Activated naive CD4-positive, alpha-beta T cell (primary cell): Measurements from ENCODE around the gene MPP3.
A peak's percentile ranks its signal among the peaks of the same experiment; 100 is the strongest.
"Not testable (repeated sequence)": the region's sequence is repeated elsewhere in the genome, so short reads cannot be mapped to it uniquely, and the experiment has no call there.

Source experiments
- DNase-seq, 4 experiments: peaks; one replicate each; lab custom pipeline; 2025; lab: John Stamatoyannopoulos, UW

Gene MPP3

DNA sequence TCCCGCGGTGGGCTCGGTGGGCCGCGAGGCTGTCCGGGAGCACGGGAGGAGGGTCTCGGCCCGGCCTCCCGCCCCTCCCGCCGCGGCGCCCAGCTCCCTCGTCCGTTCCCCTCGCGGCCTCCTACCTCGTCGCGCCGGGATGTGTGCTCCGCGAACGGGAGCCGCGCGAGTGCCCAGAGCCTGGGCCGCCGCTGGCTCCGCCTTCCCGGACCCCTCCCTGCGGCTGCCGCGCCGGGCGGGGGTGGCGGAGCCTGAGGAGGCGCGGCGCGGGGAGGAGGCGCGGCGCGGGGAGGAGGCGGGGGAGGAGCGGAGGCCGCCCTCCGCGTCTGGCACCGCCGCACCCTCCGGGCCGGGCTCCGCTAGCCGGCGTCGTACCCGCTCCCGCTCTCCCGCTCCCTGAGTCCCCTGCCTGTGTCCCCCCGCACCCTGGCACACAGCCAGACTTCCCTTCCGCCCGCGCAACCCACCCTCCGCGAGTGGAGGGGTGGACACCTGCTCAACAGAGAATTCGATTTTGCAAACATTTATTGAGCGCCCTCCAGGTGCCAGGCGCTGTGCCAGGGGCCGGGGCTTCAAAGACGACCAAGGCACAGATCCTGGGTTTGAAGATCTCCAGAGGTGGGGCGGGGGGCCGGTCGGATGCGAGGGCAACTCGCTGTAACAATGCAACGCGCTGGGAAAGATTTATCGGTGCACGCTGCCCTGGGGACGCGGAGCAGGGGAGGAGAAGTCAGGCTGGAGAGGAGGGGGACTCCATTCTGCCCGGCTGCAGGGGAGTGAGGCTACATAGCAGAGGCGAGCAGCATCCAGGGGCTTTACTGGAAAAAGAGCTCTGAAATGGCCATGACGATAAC, at the start of gene MPP3:
MPP3 (minus strand) TSS at position 171 of the 854 bp plus-strand sequence. CDS start 1,240 bp downstream, outside the sequence.
- DNase-seq, result peak in 2 of 4 experiments; percentile 20 to 51

DNA sequence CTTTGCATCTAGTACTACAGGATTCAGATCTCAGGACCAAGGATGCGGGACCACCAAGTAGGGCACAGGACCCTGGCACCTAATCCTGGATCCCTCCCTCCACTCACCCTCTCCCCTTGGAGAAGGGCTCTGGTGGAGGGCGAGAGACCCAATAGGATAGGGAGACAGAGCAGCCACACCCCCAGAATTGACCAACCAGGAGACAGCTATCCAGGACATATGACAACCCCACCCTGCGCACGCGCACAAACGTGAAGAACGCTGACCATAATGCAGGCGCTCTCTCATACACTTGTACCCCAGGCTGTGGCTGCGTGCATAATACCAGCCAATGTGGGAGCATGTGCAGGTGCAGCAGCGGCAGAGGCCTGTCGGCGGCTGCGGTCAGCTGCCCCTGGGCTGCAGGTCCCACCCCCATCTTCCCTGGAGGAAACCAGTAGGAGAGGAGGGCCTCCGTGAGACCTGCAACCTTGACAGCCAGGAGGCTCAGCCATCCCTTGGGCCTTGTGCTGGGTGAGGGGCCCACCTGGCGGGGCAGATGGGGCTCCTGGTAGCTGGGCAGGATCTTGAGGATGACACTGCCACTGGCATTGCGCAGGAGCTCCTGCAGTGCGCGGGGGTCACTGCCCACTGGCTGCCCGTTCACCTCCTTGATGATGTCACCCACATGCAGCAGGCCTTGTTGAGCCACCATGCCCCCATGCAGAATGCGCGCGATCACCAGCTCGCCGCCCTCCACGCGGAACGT, 49.0 kb upstream of the MPP3 start:
- DNase-seq, result no peak

GRCh38 chr17:43881181-43881580, 48.2 kb upstream of the MPP3 start:
- DNase-seq, result no peak

DNA sequence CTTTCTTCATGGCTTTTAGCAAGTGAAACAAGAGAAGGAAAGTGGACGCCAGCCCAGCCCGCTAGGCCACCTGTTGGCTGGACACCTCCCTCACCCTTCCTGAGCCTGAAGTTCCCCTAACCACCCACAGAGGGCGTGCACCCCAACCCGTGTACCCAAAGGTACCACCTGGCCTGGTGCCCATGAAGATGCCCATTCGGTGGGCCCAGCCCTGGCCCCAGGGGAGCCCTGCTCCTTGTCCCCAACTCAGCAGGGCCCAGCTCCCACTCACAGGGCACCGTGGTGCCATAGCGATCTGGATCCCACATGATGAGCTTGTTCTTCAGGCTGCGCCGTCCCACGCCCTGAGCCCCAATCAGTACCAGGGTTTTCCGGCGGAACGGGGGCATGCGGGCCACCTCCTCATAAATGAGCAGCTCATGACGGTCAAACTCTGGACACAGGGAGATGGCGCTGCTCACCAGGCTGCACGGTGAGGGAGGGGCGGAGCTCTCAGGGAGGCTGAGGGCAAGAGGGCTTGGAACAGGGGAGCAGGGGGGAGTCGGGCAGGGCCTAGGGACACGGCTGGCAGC, 47.6 kb upstream of the MPP3 start:
- DNase-seq, result peak in 2 of 4 experiments; percentile 3 to 10

- no peak for DNase-seq
These were observed 46.9 kb upstream of the MPP3 start for GRCh38 chr17:43879723-43880419.

DNA sequence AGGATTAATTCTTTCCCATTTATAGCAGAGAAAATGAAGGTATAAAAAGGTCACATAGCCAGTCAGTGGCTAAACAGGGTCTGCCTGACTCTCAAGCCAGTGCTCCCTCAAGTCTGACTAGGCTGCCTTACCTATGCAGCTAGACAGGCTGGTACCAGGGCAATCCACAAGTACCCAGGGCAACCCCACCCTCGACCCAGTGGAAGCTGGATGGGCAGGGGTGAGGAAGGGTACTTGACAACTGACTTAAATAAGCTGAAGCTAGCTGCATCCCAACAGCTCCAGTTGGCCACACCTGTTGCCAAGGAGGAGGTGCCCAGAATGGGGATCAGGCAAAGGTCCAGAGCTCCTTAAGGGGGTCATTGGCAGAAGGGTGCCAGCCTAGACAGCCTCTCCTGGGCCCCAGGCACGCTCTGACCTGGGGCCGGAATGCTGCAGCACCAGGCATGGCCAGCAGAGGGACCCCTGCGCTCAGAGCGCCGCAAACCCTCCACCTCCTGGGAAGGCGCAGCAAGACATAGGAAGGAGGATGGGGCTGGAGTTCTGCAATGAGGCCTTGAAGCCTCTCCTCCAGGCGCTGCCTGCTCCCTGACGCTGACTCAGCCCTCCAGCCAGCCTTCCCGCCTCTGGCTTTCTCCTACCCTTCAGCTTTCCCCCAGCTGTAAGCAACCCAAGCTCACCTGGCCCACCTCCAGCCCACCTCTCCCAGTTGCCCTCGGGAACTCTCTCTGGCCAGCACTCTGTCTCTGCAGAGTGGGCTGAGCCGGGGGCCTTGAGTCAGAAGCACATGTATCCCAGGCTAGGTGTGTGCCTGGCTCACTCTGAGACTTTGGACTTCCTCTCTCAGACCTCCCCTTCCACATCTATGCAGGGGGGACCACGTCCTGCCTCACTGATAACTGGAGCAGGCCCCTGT, 45.6 kb upstream of the MPP3 start:
- DNase-seq, result peak; percentile 41 to 66 (median 53)

DNA sequence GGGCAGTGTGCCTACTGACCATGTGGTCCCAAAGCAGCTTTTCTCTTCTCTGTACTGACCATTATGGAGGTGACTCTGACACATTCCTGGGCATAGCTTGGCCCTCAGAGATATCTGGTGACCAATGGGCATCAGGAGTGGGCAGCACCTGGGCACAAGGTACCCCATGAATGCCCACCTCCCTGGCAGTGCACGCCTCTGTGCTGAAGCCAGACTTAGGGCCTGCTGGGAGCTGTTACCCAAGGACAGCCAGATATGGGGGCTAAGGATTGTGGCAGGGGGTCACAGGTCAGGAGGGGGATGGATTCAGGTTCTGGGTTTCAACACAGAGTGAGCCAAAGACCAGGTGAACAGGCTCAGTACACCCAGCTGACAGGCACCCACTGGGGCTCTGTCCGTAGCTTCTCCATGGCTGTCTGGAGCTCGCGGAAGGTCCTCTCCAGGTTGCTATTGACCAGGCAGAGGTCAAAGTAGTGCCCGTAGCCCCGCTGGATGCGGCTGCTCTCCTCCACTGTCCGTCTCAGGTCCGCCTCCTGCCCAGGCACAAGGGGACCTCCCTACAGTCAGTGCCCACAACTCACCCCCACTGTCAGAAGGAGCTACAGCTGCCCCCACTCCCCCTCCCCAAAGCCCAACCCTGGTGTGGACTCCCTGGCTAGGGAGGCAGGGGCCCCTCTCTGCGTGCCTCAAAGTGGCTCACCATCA, 44.7 kb upstream of the MPP3 start:
- DNase-seq, result no peak

- no peak for DNase-seq
These were observed 44.1 kb upstream of the MPP3 start for GRCh38 chr17:43877031-43877430.

- DNase-seq, result no peak
These were observed 42.7 kb upstream of the MPP3 start for GRCh38 chr17:43875476-43876147.

- DNase-seq, result no peak
These were observed 41.3 kb upstream of the MPP3 start for GRCh38 chr17:43874293-43874692.

DNA sequence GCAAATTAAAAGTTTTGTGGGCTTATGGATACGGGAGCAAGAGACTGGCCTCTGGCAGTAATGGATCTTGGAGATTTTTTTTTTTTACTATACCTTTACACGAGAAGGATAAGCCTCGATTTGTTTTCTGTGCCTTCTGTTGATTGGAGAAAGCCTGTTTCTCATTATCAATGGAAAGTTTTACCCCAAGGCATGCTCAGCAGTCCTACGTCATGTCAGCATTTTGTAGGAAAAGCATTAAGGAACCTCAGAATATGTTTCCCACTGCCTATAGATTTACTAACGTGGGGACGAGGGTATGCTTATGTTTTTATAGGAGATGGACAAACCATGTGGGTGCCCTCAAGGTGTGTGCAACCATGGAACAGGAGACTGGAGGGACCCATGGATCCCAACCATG, 40.9 kb upstream of the MPP3 start:
- no peak for DNase-seq

- no peak for DNase-seq
These were observed 40.1 kb upstream of the MPP3 start for GRCh38 chr17:43873091-43873490.

DNA sequence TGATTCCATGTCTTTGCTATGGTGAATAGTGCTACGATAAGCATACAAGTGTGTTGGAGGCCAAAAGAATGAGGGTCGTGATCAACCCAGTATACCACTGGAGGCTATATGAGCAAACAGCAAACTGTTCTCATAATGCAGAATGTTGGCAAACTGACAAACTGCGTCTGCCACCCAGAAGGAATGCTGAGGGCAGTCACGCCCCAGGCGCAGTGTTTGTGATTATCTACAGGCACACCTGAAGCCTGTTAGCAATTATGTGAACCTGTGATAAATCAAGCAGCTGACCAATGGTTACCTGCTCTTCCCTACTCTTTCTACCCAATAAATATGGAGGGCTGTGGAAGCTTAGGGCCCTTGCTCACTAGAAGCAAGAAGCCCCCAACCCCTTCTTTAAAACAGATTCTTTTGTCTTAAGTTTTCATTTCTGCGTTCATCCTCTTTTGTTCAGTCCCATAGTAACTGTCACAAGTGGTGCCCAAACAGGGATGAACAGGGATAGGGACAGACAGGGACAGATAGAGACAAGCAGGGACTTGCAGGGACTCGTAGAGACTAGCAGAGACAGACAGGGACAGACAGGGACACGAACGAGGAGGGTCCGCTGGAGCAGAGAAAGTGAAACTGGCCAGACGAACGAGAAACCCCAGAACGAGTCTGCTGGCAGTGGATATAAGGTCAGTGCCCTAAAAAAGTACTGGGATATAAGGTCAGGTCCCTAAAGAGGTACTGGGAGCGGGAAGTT, 39.2 kb upstream of the MPP3 start:
- no peak for DNase-seq

DNA sequence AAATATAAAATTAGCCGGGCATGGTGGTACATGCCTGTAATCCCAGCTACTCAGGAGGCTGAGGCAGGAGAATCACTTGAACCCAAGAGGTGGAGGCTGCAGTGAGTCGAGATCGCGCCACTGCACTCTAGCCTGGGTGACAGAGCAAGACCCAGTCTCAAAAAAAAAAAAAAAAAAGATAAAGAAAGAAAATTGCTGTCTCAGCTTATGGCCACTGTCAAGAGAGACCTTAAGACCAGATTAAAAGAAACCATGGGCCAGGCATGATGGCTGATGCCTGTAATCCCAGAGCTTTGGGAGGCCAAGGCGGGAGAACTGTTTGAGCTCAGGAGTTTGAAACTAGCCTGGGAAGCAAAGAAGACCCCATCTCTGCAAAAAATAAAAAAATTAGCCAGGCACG, 36.1 kb upstream of the MPP3 start:
- DNase-seq, result not testable (repeated sequence)

- no peak for DNase-seq
These were observed 35.5 kb upstream of the MPP3 start for GRCh38 chr17:43868226-43868994.

GRCh38 chr17:43864161-43864984, 31.4 kb upstream of the MPP3 start:
- no peak for DNase-seq

DNA sequence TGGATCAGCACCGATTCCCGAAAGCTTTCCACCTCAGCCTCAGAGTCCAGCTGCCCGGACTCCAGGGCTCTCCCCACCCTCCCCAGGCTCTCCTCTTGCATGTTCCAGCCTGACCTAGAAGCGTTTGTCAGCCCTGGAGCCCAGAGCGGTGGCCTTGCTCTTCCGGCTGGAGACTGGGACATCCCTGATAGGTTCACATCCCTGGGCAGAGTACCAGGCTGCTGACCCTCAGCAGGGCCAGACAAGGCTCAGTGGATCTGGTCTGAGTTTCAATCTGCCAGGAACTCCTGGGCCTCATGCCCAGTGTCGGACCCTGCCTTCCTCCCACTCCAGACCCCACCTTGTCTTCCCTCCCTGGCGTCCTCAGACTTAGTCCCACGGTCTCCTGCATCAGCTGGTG, 29.0 kb upstream of the MPP3 start:
- no peak for DNase-seq
